Activated CD4-positive, alpha-beta T cell treated with anti-CD3 and anti-CD28 coated beads, Interleukin-10, Interleukin-2, amounts not matched to agents 100 ng/mL and 50 ng/mL, durations not matched to agents 16 hours and 8 hours (primary cell): ENCODE results near the gene NNAT.

ENCODE experiments used
- DNase-seq: peaks from one replicate; pipeline ENCODE4 v3.0.0-alpha.2; 2020

The NNAT gene

GRCh38 chr20:37503256-37503927, 17.7 kb upstream of the NNAT start:
- DNase-seq, result no peak

DNA sequence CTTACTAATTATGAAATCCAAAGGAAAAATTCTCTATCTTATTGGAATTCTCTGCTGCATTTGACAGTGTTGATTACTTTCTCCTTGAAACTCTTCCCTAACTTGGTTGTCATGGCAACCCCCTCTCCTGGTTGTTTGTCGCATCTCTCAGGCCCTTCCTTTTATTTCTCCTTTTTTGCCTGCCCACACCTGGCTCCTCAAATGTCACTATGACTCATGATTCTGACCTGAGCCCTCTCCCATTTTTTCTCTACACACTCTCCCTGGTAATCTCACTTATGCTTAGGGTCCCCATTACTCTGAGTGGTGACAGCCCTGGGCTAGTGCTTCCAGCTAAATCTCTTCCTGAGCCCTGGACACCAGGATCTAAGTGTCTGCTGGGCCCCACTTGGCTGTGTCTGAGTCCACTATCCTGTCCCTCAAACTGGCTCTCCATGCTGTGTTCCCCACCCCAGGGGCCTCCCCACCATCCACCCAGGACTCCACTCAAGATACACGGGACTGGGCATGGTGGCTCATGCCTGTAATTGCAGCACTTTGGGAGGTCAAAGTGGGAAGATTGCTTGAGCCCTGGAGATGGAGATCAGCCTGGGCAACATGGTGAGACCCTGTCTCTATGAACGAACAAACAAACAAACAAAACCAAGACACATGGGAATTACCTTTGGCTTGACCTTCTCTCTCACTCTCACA, 16.5 kb upstream of the NNAT start:
- no peak for DNase-seq

GRCh38 chr20:37505263-37506151, 15.5 kb upstream of the NNAT start:
- DNase-seq, result no peak

DNA sequence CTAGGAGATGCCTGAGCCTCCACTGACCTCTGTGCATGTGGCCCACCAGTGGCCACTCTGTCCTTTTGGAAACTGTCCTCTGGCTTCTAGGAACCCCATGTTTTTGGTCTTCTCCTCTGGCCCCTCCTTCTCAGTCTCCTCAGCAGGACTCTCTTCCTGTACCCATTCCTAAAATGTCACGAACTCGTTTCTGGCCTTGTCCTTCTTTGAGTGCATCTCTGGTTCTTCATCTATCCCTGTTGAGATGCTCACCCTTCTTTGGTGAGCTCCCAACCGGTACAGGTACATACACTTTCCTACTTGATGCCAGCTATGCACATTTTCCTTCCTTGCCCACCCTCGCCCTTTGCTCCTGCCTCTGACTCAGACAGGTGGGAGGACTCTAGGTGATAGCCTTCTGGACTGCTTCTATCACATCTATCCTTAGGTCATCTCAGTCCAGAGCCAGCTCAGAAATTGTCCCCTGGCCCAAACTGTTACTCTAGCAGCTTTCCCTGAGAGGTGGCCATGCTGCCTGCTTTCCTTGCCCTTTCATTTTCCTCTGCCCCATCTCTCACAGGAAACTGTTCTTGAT, 14.8 kb upstream of the NNAT start:
- no peak for DNase-seq

GRCh38 chr20:37510226-37510625, 10.8 kb upstream of the NNAT start:
- DNase-seq, result no peak

GRCh38 chr20:37511610-37512275, 9.3 kb upstream of the NNAT start:
- DNase-seq, result no peak

DNA sequence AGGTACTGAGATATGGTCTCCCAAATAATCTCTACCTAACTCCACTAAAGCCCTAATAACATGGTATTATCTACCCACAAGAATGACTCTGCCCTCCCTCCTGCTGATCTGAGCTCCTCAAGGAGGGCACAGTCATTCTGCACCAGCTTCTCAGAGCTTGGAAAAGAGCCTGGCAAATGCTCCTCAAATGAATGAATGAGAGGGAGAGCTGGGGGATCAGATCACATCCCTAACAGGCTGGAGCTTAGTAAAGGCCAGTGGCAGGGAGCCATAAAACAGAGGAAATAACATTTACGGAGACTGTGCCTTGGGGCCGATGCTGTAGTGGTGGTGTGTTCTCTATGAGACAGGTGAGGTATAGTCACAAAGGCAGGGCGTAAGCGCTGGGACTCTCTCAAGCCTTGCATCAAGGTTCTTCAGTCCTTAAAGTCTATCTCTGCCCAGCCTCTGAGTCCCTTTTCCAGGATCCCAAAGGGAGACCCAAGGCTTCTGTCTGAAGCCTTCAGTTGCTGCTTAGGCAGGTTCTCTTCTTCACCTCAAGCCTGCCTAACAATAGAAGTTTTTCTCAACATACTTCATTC, 7.2 kb upstream of the NNAT start:
- DNase-seq, result no peak

GRCh38 chr20:37515876-37516275, 5.2 kb upstream of the NNAT start:
- no peak for DNase-seq

- no peak for DNase-seq
Measured at GRCh38 chr20:37516811-37517750, 4.0 kb upstream of the NNAT start.

GRCh38 chr20:37518059-37518458, 3.0 kb upstream of the NNAT start:
- no peak for DNase-seq

- no peak for DNase-seq
Measured at GRCh38 chr20:37518606-37519507, 2.2 kb upstream of the NNAT start.

DNA sequence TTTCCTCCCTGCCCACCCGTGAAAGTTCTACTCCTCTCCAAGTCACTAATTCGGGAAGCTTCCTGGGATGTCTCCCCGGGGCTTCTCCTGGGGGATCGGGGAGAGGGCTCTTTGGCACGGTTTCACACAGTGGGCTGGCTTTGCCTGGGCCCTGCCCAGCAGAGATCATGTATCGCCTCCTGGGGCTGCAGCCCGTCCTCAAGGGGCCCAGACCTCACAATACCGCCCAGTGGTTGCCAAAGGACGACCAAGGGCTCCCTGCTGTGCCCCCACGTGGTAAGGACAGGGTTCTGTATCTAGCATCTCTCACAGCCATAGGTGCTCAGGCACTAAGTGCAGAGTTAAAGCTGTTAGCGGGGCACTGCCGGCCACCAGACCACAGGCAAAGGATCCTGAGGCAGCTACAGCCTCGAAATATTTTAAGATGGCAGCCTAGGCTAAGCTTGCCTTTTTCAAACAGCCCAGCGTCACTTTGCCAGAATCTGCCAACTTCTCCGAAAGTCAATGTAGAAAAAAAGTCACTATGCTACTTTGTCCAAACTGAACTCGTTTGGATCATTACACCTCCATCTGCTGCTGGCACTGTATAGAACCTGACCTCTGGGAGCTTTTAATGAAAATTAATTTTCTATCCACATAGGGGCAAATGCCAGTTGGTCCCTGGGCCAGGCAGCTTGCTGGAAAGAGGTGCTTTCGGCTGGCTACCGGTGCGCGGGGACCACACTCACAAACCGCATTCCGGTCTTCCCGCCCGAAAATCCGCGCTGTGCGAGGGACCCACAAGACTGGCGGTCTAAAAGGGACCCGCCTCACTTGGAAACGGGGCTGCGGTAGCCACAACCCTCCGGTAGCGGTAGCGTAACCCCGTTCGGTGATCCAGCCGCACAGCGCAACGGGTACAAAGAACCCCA, 1.3 kb upstream of the NNAT start:
- DNase-seq, result no peak

DNA sequence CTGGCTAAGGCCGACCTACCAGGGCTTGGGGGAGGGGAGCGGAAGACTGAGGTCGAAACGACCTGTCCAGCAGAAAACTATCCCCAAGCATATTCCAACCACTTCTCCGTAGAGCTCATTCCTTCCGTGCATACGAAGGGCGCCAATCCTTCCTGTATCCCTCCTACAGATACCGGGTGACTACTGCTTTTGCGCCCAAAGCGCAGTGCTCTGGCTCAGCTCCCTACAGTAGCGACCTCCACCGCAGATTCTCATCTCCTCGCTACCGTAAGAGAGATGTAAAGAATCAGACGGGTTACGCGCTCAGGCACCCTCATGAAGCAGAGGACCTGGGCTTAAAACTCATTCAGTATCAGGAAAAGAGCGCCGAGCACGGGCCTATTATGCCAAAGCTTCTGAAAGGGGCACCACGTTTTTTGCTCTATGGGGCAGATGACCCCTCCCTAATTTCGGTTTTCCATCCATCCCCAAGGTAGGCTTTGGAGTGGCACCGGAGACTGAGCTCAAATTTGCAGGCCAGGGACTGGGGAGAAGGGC, 563 bp upstream of the NNAT start:
- DNase-seq, result no peak

GRCh38 chr20:37522260-37523011, 1.4 kb downstream of the NNAT start:
- DNase-seq, result no peak

DNA sequence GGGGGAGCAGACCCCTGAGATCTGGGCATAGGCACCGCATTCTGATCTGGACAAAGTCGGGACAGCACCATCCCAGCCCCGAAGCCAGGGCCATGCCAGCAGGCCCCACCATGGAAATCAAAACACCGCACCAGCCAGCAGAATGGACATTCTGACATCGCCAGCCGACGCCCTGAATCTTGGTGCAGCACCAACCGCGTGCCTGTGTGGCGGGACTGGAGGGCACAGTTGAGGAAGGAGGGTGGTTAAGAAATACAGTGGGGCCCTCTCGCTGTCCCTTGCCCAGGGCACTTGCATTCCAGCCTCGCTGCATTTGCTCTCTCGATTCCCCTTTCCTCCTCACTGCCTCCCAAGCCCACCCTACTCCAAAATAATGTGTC, 2.0 kb downstream of the NNAT start:
- DNase-seq, result no peak

DNA sequence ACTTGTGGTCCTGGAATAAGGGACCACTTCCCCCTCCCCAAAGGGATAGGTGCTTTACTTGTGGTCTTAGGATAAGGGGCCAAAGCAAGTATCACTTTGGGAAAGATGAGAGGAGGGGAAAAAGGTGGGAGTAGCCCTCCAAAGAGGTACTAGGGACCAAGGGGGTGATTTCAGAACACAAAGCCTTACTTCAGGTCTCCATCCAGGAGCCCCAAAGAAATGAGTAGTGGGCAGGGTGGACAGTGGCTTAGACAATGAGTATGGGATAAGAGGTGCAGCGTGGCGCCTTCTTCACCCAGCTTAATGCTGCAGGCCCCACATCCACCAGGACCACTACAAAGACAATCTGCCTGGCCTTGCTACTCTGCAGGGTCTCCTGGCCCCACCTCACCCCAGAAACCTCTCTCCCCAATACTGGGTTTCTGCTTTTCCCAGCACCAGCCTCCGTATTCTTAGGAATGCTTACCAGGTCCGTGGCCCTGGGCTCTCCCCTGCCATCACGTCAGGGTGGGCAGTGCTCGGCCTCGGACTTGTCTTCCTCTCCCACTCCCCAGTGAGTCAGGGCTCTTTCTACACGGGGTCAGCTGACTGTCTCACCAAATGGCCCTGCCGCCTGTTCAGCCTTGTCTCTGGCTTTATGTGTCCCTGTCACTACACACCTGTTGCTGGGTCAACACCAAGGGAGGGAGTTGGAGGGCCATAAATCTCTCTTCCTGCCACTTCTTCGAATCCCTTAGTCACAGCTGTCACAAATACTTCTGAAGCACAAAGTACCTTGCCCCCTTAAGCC, 3.1 kb downstream of the NNAT start:
- no peak for DNase-seq
